AG09309 (cell line): ENCODE measurements around the gene RAB6A.
"Not testable (repeated sequence)": the region's sequence is repeated elsewhere in the genome, so short reads cannot be mapped to it uniquely, and the experiment has no call there.

Experiments used
- DNase-seq: peaks from one replicate; pipeline ENCODE4 v3.0.0-alpha.2; 2010; ENCODE audit warnings: low read depth
- H3K4me3 ChIP-seq: 2 replicates; pipeline ENCODE4 v1.5.1; 2011; ENCODE audit warnings: mild to moderate bottlenecking, low read depth, low read length, moderate library complexity; ENCODE audit not compliant: control insufficient read depth
- CTCF ChIP-seq: IDR thresholded peaks from 2 replicates; pipeline ENCODE4 v1.5.1; 2011; ENCODE audit warnings: mild to moderate bottlenecking, low read depth, low read length, inconsistent platforms; ENCODE audit not compliant: insufficient read depth, control insufficient read depth; ENCODE audit errors: missing control alignments

The RAB6A gene

GRCh38 chr11:73784734-73785133 is 23.9 kb upstream of the RAB6A start:
- no peak for TF ChIP-seq CTCF
- H3K4me3 ChIP-seq, result no peak overlapping the region
- no peak for DNase-seq

- no peak overlapping the region for H3K4me3 ChIP-seq
- DNase-seq, result peak; percentile 45
- no peak for TF ChIP-seq CTCF
Observed at GRCh38 chr11:73784080-73784634, 23.3 kb upstream of the RAB6A start.

- no peak overlapping the region for H3K4me3 ChIP-seq
- TF ChIP-seq CTCF, result no peak
- DNase-seq, result no peak
Observed at GRCh38 chr11:73783483-73784020, 22.7 kb upstream of the RAB6A start.

- no peak overlapping the region for H3K4me3 ChIP-seq
- DNase-seq, result no peak
- no peak for TF ChIP-seq CTCF
Observed at GRCh38 chr11:73781303-73781702, 20.4 kb upstream of the RAB6A start.

GRCh38 chr11:73779084-73779902 is 18.4 kb upstream of the RAB6A start:
- DNase-seq, result peak; percentile 89
- peak overlapping the region; percentile 39 for H3K4me3 ChIP-seq
- no peak for TF ChIP-seq CTCF

GRCh38 chr11:73770811-73771210 is 9.9 kb upstream of the RAB6A start:
- not testable (repeated sequence) for H3K4me3 ChIP-seq, DNase-seq

GRCh38 chr11:73766763-73767162 is 5.9 kb upstream of the RAB6A start:
- no peak for TF ChIP-seq CTCF
- no peak overlapping the region for H3K4me3 ChIP-seq
- no peak for DNase-seq
